GM21447 (cell line): Measurements from ENCODE around the gene SESN1.

Experiments
- ATAC-seq: cut with Tn5 transposase; IDR thresholded peaks from one replicate; pipeline ENCODE4 v1.9.1; 2021; ENCODE audit not compliant: unreplicated experiment

Gene SESN1

DNA sequence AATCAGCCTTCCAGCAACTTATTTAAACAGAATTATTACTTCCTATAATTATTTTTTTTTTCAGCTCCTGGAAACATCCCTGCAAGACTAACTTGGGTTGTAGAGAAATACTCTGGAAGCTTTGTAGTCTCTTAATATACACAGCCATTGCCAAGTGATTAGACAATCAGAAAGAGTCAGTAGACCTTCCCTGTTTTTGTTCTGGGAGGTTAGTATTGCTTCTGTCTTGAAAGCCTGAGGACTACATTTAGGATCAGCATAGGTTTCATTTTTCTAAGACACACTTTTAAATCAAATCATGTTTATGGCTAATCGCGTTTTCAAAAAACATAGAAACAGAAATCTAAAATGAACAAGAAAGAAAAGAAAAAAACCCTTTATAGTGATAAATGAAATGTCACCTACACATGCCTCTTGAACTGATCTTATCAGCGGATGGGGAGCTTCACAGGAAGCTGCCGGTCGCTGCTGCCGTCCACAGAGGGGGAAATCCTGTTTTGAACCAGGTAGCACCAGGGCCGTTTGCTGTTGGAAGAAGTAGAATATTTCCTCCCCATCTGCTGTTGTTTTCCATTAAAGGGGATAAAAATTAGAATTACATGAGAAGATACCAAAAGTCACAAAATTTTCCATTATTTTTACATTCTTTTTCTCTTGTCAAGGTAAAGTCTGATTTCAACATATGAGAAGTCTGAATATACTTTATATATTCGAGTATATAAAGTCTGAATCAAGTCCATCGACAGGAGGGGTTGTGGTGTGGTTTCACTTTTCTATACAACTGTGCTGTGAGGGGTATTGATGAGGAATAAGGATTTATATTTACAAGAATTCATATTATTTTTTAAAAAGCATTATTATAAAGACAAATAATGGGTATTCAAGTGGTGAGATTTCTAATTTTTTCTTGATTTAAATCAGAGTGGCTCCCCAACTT, 151.8 kb downstream of the SESN1 start:
- ATAC-seq: no peak

DNA sequence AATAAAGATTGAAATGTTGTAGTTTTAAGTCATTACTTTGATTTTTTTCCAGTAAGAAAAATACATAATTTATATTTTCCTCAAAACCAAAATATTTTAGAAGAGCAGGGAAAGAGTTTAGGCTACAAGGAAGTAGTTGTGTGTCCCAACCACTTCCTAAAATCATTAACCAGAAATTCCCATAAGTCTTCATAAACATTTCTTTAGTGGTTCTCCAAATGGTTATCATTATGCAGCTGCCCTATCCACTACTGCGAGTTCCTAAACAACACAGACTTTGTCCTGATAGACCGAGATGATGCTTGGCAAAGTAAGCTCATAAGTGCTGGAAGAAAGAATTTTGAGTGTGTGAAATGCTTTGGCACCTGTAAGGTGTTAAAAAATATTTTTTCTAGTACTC, 152.8 kb downstream of the SESN1 start:
- no peak for ATAC-seq

DNA sequence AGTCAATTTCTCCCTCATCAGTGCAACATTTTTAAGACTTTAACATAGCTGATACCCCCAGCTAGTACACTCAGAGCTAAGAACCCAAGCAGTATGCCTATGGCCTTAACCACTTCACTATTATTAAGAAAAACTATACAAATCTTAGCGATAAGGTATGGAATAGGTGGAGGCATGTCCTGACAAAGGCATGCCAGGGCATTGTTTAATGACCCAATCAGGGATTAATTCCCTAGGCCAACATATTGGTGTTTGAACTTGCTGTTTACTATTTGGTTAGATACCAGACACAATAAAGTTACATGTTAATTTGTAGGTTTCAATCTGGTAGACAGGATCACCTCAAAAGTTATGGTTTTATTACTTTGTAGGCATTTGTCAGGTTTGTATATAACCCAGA, 153.4 kb downstream of the SESN1 start:
- ATAC-seq: no peak

DNA sequence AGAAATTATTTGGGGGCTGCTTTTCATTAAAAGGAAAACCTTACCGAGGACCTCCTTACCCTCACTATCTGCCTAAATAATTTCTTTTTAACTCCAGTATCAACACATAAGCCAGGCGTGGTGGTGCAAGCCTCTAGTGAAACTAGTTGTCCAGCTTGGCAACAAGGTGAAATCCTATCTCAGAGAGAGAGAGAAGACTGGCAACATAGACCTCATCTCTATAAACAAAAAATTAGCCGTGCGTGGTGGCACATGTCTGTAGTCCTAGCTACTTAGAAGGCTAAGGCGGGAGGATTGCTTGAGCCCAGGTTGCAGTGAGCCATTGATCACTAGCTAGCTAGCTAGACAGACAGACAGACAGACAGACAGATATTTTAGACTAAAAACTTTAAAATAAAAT, 153.9 kb downstream of the SESN1 start:
- ATAC-seq: no peak

DNA sequence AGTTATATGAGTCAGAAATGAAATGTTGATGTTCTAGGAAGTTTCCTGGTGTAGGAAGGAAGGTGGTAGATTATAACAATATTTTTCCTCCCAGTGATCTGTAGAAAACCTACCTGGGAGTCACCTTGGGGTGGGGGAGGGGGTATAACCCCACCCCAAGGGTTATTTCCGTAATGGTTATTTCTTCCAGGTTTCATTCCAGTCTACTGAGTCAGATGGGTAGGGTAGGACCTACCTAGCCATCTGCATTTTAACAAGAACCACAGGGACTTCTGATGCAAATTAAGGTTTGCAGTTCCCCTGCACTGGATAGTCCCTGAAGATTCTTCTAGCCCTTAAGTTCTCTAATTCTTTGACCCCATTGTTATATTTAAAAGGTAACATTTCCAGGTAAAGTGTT, 157.5 kb downstream of the SESN1 start:
- no peak for ATAC-seq
